Body of pancreas (tissue), 4 donors: ENCODE measurements around the gene TMEM170A.

Source experiments
- CTCF ChIP-seq, 7 experiments: fragments of 450-650 bp in 4 of 7; fragments of 200-600 bp in 3 of 7; sonication (generic) in 3 of 7; IDR thresholded peaks; one replicate each; pipeline ENCODE4 v1.5.1; 2016 to 2019; ENCODE audit warnings: antibody characterized with exemption in 7 of 7
- POLR2A ChIP-seq, 3 donors: fragments of 450-650 bp; IDR thresholded peaks; one replicate each; pipeline ENCODE4 v1.6.1; 2016; ENCODE audit warnings: antibody characterized with exemption in 3 of 3, mild to moderate bottlenecking in 2 of 3

- TF ChIP-seq CTCF (IDR thresholded peaks at IDR 0.05) = no peak
- no peak for TF ChIP-seq POLR2A (IDR thresholded peaks at IDR 0.05)
These were observed 4.8 kb downstream of the TMEM170A start for GRCh38 chr16:75459691-75460090.
